Retinal pigment epithelial cell (primary cell): Measurements from ENCODE around the gene ANAPC5.

Experiments used
- DNase-seq: peaks from one replicate; pipeline ENCODE4 v3.0.0-alpha.2; 2010; ENCODE audit warnings: low read depth
- H3K4me3 ChIP-seq: 2 replicates; pipeline ENCODE4 v1.5.1; 2011; ENCODE audit warnings: mild to moderate bottlenecking, low read length, control low read depth, moderate library complexity
- TF ChIP-seq, protein P1 (sequence below): conservative IDR thresholded peaks from 2 replicates; pipeline ENCODE4 v1.5.1; 2011; ENCODE audit warnings: low read depth, low read length, control low read depth, inconsistent platforms

Gene ANAPC5

DNA sequence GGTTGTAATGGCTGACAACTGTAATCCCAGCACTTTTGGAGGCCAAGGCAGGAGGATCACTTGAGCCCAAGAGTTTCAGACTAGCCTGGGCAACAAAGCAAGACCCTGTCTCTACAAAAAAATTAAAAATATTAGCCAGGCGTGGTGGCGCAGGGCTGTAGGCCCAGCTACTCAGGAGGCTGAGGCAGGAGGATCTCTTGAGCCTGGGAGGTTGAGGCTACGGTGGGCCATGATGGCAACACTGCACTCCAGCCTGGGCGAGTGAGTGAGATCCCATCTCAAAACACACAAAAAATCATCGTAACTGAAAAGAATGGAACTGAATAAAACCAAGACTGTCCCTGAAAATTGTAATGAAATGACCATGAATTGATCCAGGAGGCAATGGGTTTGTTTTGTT is 61.8 kb downstream of the ANAPC5 start:
- no peak overlapping the region for H3K4me3 ChIP-seq
- TF ChIP-seq, protein P1, sequence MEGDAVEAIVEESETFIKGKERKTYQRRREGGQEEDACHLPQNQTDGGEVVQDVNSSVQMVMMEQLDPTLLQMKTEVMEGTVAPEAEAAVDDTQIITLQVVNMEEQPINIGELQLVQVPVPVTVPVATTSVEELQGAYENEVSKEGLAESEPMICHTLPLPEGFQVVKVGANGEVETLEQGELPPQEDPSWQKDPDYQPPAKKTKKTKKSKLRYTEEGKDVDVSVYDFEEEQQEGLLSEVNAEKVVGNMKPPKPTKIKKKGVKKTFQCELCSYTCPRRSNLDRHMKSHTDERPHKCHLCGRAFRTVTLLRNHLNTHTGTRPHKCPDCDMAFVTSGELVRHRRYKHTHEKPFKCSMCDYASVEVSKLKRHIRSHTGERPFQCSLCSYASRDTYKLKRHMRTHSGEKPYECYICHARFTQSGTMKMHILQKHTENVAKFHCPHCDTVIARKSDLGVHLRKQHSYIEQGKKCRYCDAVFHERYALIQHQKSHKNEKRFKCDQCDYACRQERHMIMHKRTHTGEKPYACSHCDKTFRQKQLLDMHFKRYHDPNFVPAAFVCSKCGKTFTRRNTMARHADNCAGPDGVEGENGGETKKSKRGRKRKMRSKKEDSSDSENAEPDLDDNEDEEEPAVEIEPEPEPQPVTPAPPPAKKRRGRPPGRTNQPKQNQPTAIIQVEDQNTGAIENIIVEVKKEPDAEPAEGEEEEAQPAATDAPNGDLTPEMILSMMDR, result no peak
- DNase-seq, result no peak

DNA sequence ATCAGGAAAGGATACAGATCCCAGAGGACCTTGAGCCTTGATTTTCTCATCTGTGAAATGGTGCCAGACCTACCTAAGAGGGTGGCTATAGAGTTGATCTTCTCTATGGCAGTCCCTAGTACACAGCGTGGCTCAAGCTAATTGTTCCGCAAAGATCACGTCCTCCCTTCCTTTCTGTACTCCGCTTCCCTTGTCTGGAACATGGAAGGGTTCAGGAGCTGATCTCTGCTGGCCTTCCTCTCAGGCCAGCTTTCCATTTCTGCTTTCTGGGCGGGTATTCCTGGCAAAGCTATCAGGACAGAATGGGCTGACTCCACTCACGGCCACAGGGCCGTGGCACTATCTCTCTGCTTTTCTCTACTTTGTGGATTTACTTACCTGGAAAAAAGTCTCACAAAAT is 62.2 kb downstream of the ANAPC5 start:
- TF ChIP-seq, protein P1, result no peak
- DNase-seq, result no peak
- H3K4me3 ChIP-seq, result no peak overlapping the region

DNA sequence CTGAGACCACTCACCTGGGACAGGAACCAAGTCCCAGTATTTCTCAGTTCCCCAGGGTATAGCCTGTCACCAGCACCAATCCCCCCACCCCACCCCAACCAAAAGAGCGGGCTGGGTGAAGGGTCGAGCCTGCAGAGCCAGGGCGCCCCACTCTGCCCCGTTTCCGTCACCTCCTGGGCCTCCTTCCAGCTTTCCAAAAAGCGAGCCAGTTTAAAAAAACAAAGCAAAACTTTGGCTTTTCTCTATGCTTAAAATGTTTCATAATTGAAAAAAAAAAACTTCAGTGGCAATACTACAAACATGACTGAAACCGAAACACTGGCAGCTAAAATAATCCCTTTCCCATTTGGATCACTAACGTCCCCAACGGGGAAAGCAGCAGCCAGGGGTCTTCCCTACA is 63.2 kb downstream of the ANAPC5 start:
- no peak for DNase-seq
- TF ChIP-seq, protein P1, result no peak
- no peak overlapping the region for H3K4me3 ChIP-seq

DNA sequence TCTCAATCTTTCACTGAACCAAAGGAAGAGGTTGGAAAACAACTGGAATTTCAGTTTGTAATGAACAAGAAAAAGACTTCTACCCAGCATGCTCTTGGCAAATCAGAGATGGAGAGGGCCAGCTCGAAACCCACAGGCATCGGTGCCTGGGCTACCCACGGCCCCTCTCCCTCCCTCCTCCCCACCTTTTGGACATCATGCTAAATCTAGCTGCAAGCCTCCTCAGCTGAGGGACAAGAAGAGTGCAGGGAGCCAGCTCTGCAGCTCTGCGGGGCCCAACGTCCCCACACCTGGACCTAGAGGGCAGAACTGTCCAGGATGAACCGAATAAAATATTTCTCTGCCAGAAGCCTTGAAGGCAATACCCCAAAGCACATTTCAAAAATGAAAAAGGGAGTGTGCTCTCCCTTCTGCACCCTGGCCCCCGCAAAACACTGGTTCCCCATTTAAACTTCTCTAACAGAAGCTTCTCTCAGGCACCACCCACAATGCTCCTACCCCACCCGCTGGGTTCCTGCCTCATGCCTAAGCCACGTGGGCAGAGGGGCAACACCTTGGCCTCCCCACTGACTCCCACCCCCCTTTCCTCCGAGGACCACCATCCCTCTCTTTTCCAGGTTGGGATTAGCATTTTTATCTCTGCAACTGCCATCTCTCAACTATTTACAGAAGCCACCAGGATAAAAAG is 63.9 kb downstream of the ANAPC5 start:
- TF ChIP-seq, protein P1, result no peak
- DNase-seq, result no peak
- no peak overlapping the region for H3K4me3 ChIP-seq

DNA sequence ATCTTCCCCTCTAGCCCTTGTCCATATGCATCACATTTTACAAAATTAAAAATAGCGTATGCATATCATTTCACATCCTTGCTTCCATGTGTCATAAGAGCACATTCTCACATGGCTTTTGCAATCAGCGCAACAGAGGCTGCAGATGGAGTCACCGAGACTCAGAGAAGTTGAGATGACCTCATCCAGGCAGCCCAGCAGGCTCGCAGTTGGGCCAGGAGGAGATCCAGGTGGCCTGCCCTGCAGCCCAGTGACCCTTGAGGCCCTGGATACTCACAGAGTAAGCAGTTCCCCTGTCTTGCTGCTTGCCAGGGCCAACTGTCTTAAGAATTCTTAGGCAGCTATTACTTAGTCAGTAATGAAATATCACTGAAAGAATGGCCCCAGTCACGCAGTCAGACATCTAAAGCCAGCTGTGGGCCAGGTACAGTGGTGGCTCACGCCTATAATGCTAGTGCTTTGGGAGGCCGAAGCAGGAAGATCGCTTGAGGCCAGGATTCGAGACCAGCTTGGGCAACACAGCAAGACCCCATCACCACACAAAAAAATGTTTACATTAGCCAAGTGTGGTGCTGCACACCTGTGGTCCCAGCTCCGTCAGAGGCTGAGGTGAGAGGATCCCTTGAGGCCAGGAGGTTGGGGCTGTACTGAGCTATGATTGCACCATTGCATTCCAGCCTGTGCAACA is 64.8 kb downstream of the ANAPC5 start:
- H3K4me3 ChIP-seq, result no peak overlapping the region
- DNase-seq, result no peak
- TF ChIP-seq, protein P1, result no peak

DNA sequence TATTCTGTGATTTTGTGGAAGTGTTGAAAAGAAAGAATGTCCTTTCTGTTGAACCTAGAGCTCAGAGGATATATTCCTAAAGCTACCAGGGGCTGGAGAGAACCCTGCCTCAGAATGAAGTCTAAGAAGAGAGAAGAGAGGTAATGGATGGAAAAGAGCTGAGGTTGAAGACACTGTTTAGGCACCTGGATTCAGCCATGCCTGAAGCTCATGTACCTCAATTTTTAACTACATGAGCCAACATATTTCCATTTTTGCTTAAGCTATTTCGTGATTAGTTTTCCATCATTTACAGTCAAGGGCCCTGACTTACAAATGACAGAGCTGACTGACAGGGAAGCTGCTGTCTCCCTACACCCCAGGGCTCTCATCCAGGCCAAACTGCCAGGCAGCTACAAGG is 66.4 kb downstream of the ANAPC5 start:
- no peak for DNase-seq
- no peak overlapping the region for H3K4me3 ChIP-seq
- TF ChIP-seq, protein P1, result no peak
